ENCODE data around the gene ALKBH6. TPM values are rescaled to one million over a fixed set of nuclear protein-coding genes. Genes with fewer than 3 reads are reported as not detected.
A peak's percentile ranks its signal among the peaks of the same experiment; 100 is the strongest.

ALKBH6 gene
- total RNA-seq (2014; rRNA removed; shearing (Covaris generic)): 32.1 and 34.1 TPM in 2 replicates
- 25.6 and 29.2 TPM in 2 replicates for polyA plus RNA-seq (2016; fragmentation: Nextera tagmentation; extraction: Ambion mirVana)

- Histone ChIP-seq H3K79me2 (ENCODE audit: insufficient read depth) (peaks cover 14% of the 10 kb centered on the region), H3K36me3 (ENCODE audit: low read depth) (peaks cover 6% of the 10 kb centered on the region; the same call in 1 of the 2 replicates), H3F3A (ENCODE audit: insufficient read depth) (peaks cover 8% of the 10 kb centered on the region; the same call in 1 of the 2 replicates), H3K9ac (peak within 1 kb of the TSS; percentile 91), H3K4me1 (ENCODE audit: insufficient read depth) (no peaks in the 10 kb centered on the region), H3K9me3 (ENCODE audit: low read depth) (no peaks in the 10 kb centered on the region), H3K27me3 (replicated peaks; ENCODE audit: insufficient read depth) (no peaks in the 10 kb centered on the region), H3K4me3 (peak within 1 kb of the TSS; percentile 98), H3K9me2 (ENCODE audit: insufficient read depth) (no peaks in the 10 kb centered on the region), H2AFZ (peak within 1 kb of the TSS; percentile 89), H4K20me1 (ENCODE audit: insufficient read depth) (no peaks in the 10 kb centered on the region), H3K4me2 (ENCODE audit: unreplicated experiment) (peak within 1 kb of the TSS; percentile 99), H3K27ac (peak within 1 kb of the TSS; percentile 34)
- 2 to 4% methylated on average over 40 to 42 of the region's 42 CpGs for WGBS, 2 experiments (ENCODE audit: low coverage in 1 of 2, low lambda C conversion rate in 2 of 2, missing lambda C conversion rate in 2 of 2)
- in situ Hi-C loops (cut with MboI): no loop called here
- no peak for TF ChIP-seq EZH2 (IDR thresholded peaks at IDR 0.05; ENCODE audit: insufficient read depth, poor library complexity, severe bottlenecking)
- TF ChIP-seq EZH2phosphoT487 (IDR thresholded peaks at IDR 0.05; ENCODE audit: insufficient read depth, low read depth): no peak
- peak; percentile 100 for DNase-seq
These were observed at the start of gene ALKBH6 for GRCh38 chr19:36014012-36014924. Gene ALKBH6, minus strand, starts transcription at chr19:36014213. Its CDS starts 816 bp downstream, at chr19:36013397.

- H2AFZ ChIP-seq: no peak overlapping the region
- no peaks in the 10 kb centered on the region for H3K27me3 ChIP-seq (replicated peaks; ENCODE audit: insufficient read depth)
- H3K36me3 ChIP-seq (ENCODE audit: low read depth): no peaks in the 10 kb centered on the region
- no peaks in the 10 kb centered on the region for H3K9me3 ChIP-seq (ENCODE audit: low read depth)
- no peak overlapping the region for H3K4me3 ChIP-seq
- no peaks in the 10 kb centered on the region for H3K4me1 ChIP-seq (ENCODE audit: insufficient read depth)
- no peak overlapping the region for H3K4me2 ChIP-seq (ENCODE audit: unreplicated experiment)
- no peak overlapping the region for H3K9ac ChIP-seq
- no peaks in the 10 kb centered on the region for H3F3A ChIP-seq (ENCODE audit: insufficient read depth)
- WGBS, 2 experiments (ENCODE audit: low coverage in 1 of 2, low lambda C conversion rate in 2 of 2, missing lambda C conversion rate in 2 of 2): 75 to 90% methylated on average over 2 of the region's 2 CpGs
- TF ChIP-seq EZH2phosphoT487 (IDR thresholded peaks at IDR 0.05; ENCODE audit: insufficient read depth, low read depth) (no peak), EZH2 (IDR thresholded peaks at IDR 0.05; ENCODE audit: insufficient read depth, poor library complexity, severe bottlenecking) (no peak)
- DNase-seq: no peak
- in situ Hi-C loops (cut with MboI): no loop called here
- no peaks in the 10 kb centered on the region for H4K20me1 ChIP-seq (ENCODE audit: insufficient read depth)
- peaks cover 16% of the 10 kb centered on the region for H3K79me2 ChIP-seq (ENCODE audit: insufficient read depth)
- H3K27ac ChIP-seq: no peak overlapping the region
- no peaks in the 10 kb centered on the region for H3K9me2 ChIP-seq (ENCODE audit: insufficient read depth)
These were observed 47.4 kb upstream of the ALKBH6 start for GRCh38 chr19:36061367-36061766.

DNA sequence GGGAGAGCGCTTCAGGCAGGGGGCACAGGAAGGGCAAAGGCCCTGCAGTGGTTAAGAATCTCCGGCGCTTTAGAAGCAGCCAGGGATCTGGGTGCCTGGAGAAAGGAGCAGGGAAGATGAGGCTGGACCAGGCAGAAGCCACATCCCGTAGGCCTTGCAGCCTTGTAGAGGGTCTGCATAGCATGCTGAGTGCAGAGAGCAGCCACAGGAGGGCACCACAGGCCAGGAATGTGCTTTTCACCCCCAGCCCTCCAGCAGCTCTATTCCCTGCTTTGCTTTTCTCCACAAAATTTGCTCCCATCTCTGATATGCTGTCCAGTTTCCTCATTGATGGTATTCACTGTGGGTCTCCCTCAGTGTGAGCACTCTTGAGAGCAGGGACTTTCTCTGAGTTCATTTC, 46.4 kb upstream of the ALKBH6 start:
- H3K36me3 ChIP-seq (ENCODE audit: low read depth): no peaks in the 10 kb centered on the region
- H3K9me3 ChIP-seq (ENCODE audit: low read depth): no peaks in the 10 kb centered on the region
- no peaks in the 10 kb centered on the region for H3K27me3 ChIP-seq (replicated peaks; ENCODE audit: insufficient read depth)
- no peaks in the 10 kb centered on the region for H3F3A ChIP-seq (ENCODE audit: insufficient read depth)
- no peak overlapping the region for H3K4me3 ChIP-seq
- H3K4me1 ChIP-seq (ENCODE audit: insufficient read depth): no peaks in the 10 kb centered on the region
- peaks cover 24% of the 10 kb centered on the region for H3K79me2 ChIP-seq (ENCODE audit: insufficient read depth)
- no peak overlapping the region for H3K27ac ChIP-seq
- H3K9ac ChIP-seq: no peak overlapping the region
- 81 to 87% methylated on average over 4 of the region's 4 CpGs for WGBS, 2 experiments (ENCODE audit: low coverage in 1 of 2, low lambda C conversion rate in 2 of 2, missing lambda C conversion rate in 2 of 2)
- TF ChIP-seq EZH2phosphoT487 (IDR thresholded peaks at IDR 0.05; ENCODE audit: insufficient read depth, low read depth) (no peak), EZH2 (IDR thresholded peaks at IDR 0.05; ENCODE audit: insufficient read depth, poor library complexity, severe bottlenecking) (no peak)
- no peaks in the 10 kb centered on the region for H3K9me2 ChIP-seq (ENCODE audit: insufficient read depth)
- in situ Hi-C loops (cut with MboI): no loop called here
- no peaks in the 10 kb centered on the region for H4K20me1 ChIP-seq (ENCODE audit: insufficient read depth)
- no peak overlapping the region for H3K4me2 ChIP-seq (ENCODE audit: unreplicated experiment)
- H2AFZ ChIP-seq: no peak overlapping the region
- DNase-seq: peak; percentile 70

GRCh38 chr19:36059180-36059910, 45.3 kb upstream of the ALKBH6 start:
- Histone ChIP-seq H3K9me2 (ENCODE audit: insufficient read depth) (no peaks in the 10 kb centered on the region), H3K4me2 (ENCODE audit: unreplicated experiment) (no peak overlapping the region), H3K9ac (no peak overlapping the region), H2AFZ (no peak overlapping the region), H3K4me3 (no peak overlapping the region), H3K9me3 (ENCODE audit: low read depth) (no peaks in the 10 kb centered on the region), H3K27me3 (replicated peaks; ENCODE audit: insufficient read depth) (no peaks in the 10 kb centered on the region), H4K20me1 (ENCODE audit: insufficient read depth) (no peaks in the 10 kb centered on the region), H3K79me2 (ENCODE audit: insufficient read depth) (peaks cover 26% of the 10 kb centered on the region), H3K36me3 (ENCODE audit: low read depth) (no peaks in the 10 kb centered on the region), H3K4me1 (ENCODE audit: insufficient read depth) (no peaks in the 10 kb centered on the region), H3K27ac (no peak overlapping the region), H3F3A (ENCODE audit: insufficient read depth) (no peaks in the 10 kb centered on the region)
- in situ Hi-C loops (cut with MboI): no loop called here
- no peak for DNase-seq
- TF ChIP-seq EZH2 (IDR thresholded peaks at IDR 0.05; ENCODE audit: insufficient read depth, poor library complexity, severe bottlenecking) (no peak), EZH2phosphoT487 (IDR thresholded peaks at IDR 0.05; ENCODE audit: insufficient read depth, low read depth) (no peak)
- 81 to 84% methylated on average over 6 of the region's 6 CpGs for WGBS, 2 experiments (ENCODE audit: low coverage in 1 of 2, low lambda C conversion rate in 2 of 2, missing lambda C conversion rate in 2 of 2)
